ENCODE measurements around the gene ANKRD22.

DNA sequence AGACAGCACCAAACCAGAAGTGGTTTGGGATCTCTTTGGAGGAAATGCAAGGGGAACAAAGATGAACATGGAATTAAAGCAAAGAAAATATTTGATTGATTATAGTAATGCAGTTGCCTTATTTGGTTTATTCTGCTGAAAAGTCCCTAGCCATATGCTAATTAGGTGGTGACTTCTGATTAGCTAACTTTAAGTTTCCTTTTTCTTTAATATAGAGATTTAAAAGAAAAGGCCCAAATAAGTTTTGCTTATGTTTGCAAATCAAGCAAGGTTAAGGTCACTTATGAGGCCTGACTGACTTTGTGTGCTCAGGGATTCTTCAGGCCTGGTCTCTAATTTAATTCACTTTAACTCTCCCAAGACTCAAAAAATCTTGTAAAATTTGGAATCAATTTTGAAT, 6.2 kb upstream of the ANKRD22 start:
- TF ChIP-seq CTCF (IDR thresholded peaks at IDR 0.05; ENCODE audit: insufficient read depth, low read depth, low read length) (no peak), EZH2 (IDR thresholded peaks at IDR 0.05; ENCODE audit: insufficient read depth, low read length) (no peak)
